IPS-NIHi11 (cell line): Measurements from ENCODE around the gene TMED4.
"Not testable (repeated sequence)": the region's sequence is repeated elsewhere in the genome, so short reads cannot be mapped to it uniquely, and the experiment has no call there.

Experiments used
- DNase-seq: peaks from one replicate; pipeline ENCODE4 v3.0.0; 2012; ENCODE audit warnings: mixed read lengths, low spot score

Gene TMED4

GRCh38 chr7:44607141-44608068 is 25.4 kb upstream of the TMED4 start:
- no peak for DNase-seq

GRCh38 chr7:44606341-44607140 is 24.5 kb upstream of the TMED4 start, which contains the start of gene OGDH:
Gene OGDH (plus strand): TSS chr7:44606627. CDS start chr7:44624344, 17,717 bp downstream.
- DNase-seq = peak; percentile 99

- no peak for DNase-seq
Observed at GRCh38 chr7:44604941-44605340, 22.9 kb upstream of the TMED4 start.

- no peak for DNase-seq
Observed at GRCh38 chr7:44603193-44603592, 21.2 kb upstream of the TMED4 start.

- no peak for DNase-seq
Observed at GRCh38 chr7:44602576-44602910, 20.5 kb upstream of the TMED4 start.

- no peak for DNase-seq
Observed at GRCh38 chr7:44599222-44599621, 17.2 kb upstream of the TMED4 start.

- DNase-seq = not testable (repeated sequence)
Observed at GRCh38 chr7:44597181-44597580, 15.2 kb upstream of the TMED4 start.

- DNase-seq = no peak
Observed at GRCh38 chr7:44595934-44596635, 14.1 kb upstream of the TMED4 start.

- DNase-seq = no peak
Observed at GRCh38 chr7:44590910-44591309, 8.9 kb upstream of the TMED4 start.

- no peak for DNase-seq
Observed at GRCh38 chr7:44587843-44588711, 6.0 kb upstream of the TMED4 start.

GRCh38 chr7:44583146-44583865 is 1.3 kb upstream of the TMED4 start:
- no peak for DNase-seq

GRCh38 chr7:44580945-44581878 is 819 bp downstream of the TMED4 start:
- no peak for DNase-seq

- no peak for DNase-seq
Observed at GRCh38 chr7:44576228-44576627, 5.8 kb downstream of the TMED4 start.

GRCh38 chr7:44575054-44575453 is 7.0 kb downstream of the TMED4 start:
- DNase-seq = no peak

GRCh38 chr7:44574287-44574872 is 7.7 kb downstream of the TMED4 start:
- DNase-seq = no peak

- DNase-seq = peak; percentile 94
Observed at GRCh38 chr7:44573464-44574286, 8.4 kb downstream of the TMED4 start, which contains the start of gene DDX56. Gene DDX56 (minus strand): TSS chr7:44573908. CDS start chr7:44573895, 13 bp downstream.

GRCh38 chr7:44572771-44573170 is 9.3 kb downstream of the TMED4 start:
- DNase-seq = no peak

GRCh38 chr7:44569959-44570358 is 12.1 kb downstream of the TMED4 start:
- no peak for DNase-seq
